ENCODE results near the gene DBNDD2.
A peak's percentile ranks its signal among the peaks of the same experiment; 100 is the strongest.

Gene DBNDD2

GRCh38 chr20:45407783-45408645 is at the start of gene DBNDD2:
DBNDD2 (plus strand) TSS chr20:45408289; CDS start chr20:45408468, 179 bp downstream.
- DNase-seq (ENCODE audit: low spot score), result no peak
- no peak for TF ChIP-seq CTCF (IDR thresholded peaks at IDR 0.05; ENCODE audit: borderline replicate concordance, control extremely low read depth, extremely low read depth, insufficient read depth, missing control alignments)
- in situ Hi-C loops (cut with MboI; ENCODE audit: low sequenced_read_pairs, unreplicated experiment), result no loop called here

- no peak for TF ChIP-seq CTCF (IDR thresholded peaks at IDR 0.05; ENCODE audit: borderline replicate concordance, control extremely low read depth, extremely low read depth, insufficient read depth, missing control alignments)
- DNase-seq (ENCODE audit: low spot score), result no peak
- in situ Hi-C loops (cut with MboI; ENCODE audit: low sequenced_read_pairs, unreplicated experiment), result loop anchor here (25.0 kb wide), 1 partner anchor 403 kb away; no protein-coding TSS in a partner anchor
These were observed 49.1 kb upstream of the DBNDD2 start for GRCh38 chr20:45359069-45359405.

GRCh38 chr20:45359406-45360148 is 48.5 kb upstream of the DBNDD2 start:
- TF ChIP-seq CTCF (IDR thresholded peaks at IDR 0.05; ENCODE audit: borderline replicate concordance, control extremely low read depth, extremely low read depth, insufficient read depth, missing control alignments), result no peak
- in situ Hi-C loops (cut with MboI; ENCODE audit: low sequenced_read_pairs, unreplicated experiment), result loop anchor here (25.0 kb wide), 1 partner anchor 403 kb away; no protein-coding TSS in a partner anchor
- DNase-seq (ENCODE audit: low spot score), result no peak

GRCh38 chr20:45361793-45362192 is 46.3 kb upstream of the DBNDD2 start:
- DNase-seq (ENCODE audit: low spot score), result no peak
- in situ Hi-C loops (cut with MboI; ENCODE audit: low sequenced_read_pairs, unreplicated experiment), result loop anchor here (25.0 kb wide), 1 partner anchor 401 kb away; no protein-coding TSS in a partner anchor
- TF ChIP-seq CTCF (IDR thresholded peaks at IDR 0.05; ENCODE audit: borderline replicate concordance, control extremely low read depth, extremely low read depth, insufficient read depth, missing control alignments), result no peak

GRCh38 chr20:45362804-45363610 is 45.1 kb upstream of the DBNDD2 start, which contains the start of gene SYS1:
SYS1 (plus strand) TSS chr20:45363156; CDS start chr20:45363532, 376 bp downstream.
- DNase-seq (ENCODE audit: low spot score), result peak; percentile 96
- peak; percentile 81 for TF ChIP-seq CTCF (IDR thresholded peaks at IDR 0.05; ENCODE audit: borderline replicate concordance, control extremely low read depth, extremely low read depth, insufficient read depth, missing control alignments)
- in situ Hi-C loops (cut with MboI; ENCODE audit: low sequenced_read_pairs, unreplicated experiment), result loop anchor here (25.0 kb wide), 1 partner anchor 399 kb away; no protein-coding TSS in a partner anchor
